ENCODE data around the gene CDCA4. TPM values are rescaled to one million over a fixed set of nuclear protein-coding genes. Genes with fewer than 3 reads are reported as not detected.

Gene CDCA4
- polyA plus RNA-seq, 1 donor, result 12.4 TPM

GRCh38 chr14:104989236-104989950 lies 31.5 kb downstream of the CDCA4 start:
- H3K9me3 ChIP-seq (ENCODE audit: control insufficient read depth, low read depth, low read length), result peaks cover 6% of the 10 kb centered on the region
- no peak for DNase-seq
- H3K27me3 ChIP-seq (ENCODE audit: control insufficient read depth, insufficient read depth, low read length), result no peaks in the 10 kb centered on the region
- no peak overlapping the region for H3K27ac ChIP-seq (ENCODE audit: low read length)
- H3K4me1 ChIP-seq (ENCODE audit: control insufficient read depth, insufficient read depth, low read length), result no peaks in the 10 kb centered on the region
- no peak overlapping the region for H3K4me3 ChIP-seq (ENCODE audit: low read length)
- no CpG with 5 or more reads among the region's 16 CpGs for WGBS (ENCODE audit: insufficient coverage, low lambda C conversion rate)
- H3K36me3 ChIP-seq (ENCODE audit: control insufficient read depth, insufficient read depth, low read length), result peaks cover 23% of the 10 kb centered on the region

- DNase-seq, result no peak
- Histone ChIP-seq H3K4me1 (ENCODE audit: control insufficient read depth, insufficient read depth, low read length) (no peaks in the 10 kb centered on the region), H3K27me3 (ENCODE audit: control insufficient read depth, insufficient read depth, low read length) (no peaks in the 10 kb centered on the region), H3K27ac (ENCODE audit: low read length) (no peak overlapping the region), H3K36me3 (ENCODE audit: control insufficient read depth, insufficient read depth, low read length) (peaks cover 3% of the 10 kb centered on the region), H3K4me3 (ENCODE audit: low read length) (peak overlapping the region; percentile 74), H3K9me3 (ENCODE audit: control insufficient read depth, low read depth, low read length) (peaks cover 3% of the 10 kb centered on the region)
- no CpG with 5 or more reads among the region's 19 CpGs for WGBS (ENCODE audit: insufficient coverage, low lambda C conversion rate)
Observed at GRCh38 chr14:104986487-104987164, 34.3 kb downstream of the CDCA4 start.

GRCh38 chr14:104985675-104986486 lies 35.0 kb downstream of the CDCA4 start, which contains the start of gene CLBA1:
TSS of gene CLBA1 (plus strand) at chr14:104985788. CDS start at chr14:104986432, 644 bp downstream.
- Histone ChIP-seq H3K27ac (ENCODE audit: low read length) (peak within 1 kb of the TSS; percentile 51), H3K9me3 (ENCODE audit: control insufficient read depth, low read depth, low read length) (peaks cover 3% of the 10 kb centered on the region), H3K4me3 (ENCODE audit: low read length) (peak within 1 kb of the TSS; percentile 74), H3K27me3 (ENCODE audit: control insufficient read depth, insufficient read depth, low read length) (no peaks in the 10 kb centered on the region), H3K4me1 (ENCODE audit: control insufficient read depth, insufficient read depth, low read length) (no peaks in the 10 kb centered on the region), H3K36me3 (ENCODE audit: control insufficient read depth, insufficient read depth, low read length) (no peaks in the 10 kb centered on the region)
- WGBS (ENCODE audit: insufficient coverage, low lambda C conversion rate), result no CpG with 5 or more reads among the region's 77 CpGs
- peak; percentile 94 to 95 for DNase-seq

GRCh38 chr14:104984056-104984894 lies 36.6 kb downstream of the CDCA4 start:
- Histone ChIP-seq H3K9me3 (ENCODE audit: control insufficient read depth, low read depth, low read length) (peaks cover 3% of the 10 kb centered on the region), H3K4me1 (ENCODE audit: control insufficient read depth, insufficient read depth, low read length) (no peaks in the 10 kb centered on the region), H3K4me3 (ENCODE audit: low read length) (no peak overlapping the region), H3K36me3 (ENCODE audit: control insufficient read depth, insufficient read depth, low read length) (no peaks in the 10 kb centered on the region), H3K27me3 (ENCODE audit: control insufficient read depth, insufficient read depth, low read length) (no peaks in the 10 kb centered on the region), H3K27ac (ENCODE audit: low read length) (no peak overlapping the region)
- no CpG with 5 or more reads among the region's 15 CpGs for WGBS (ENCODE audit: insufficient coverage, low lambda C conversion rate)
- no peak for DNase-seq

GRCh38 chr14:104983231-104983721 lies 37.6 kb downstream of the CDCA4 start:
- no peak for DNase-seq
- Histone ChIP-seq H3K9me3 (ENCODE audit: control insufficient read depth, low read depth, low read length) (peaks cover 3% of the 10 kb centered on the region), H3K27ac (ENCODE audit: low read length) (no peak overlapping the region), H3K27me3 (ENCODE audit: control insufficient read depth, insufficient read depth, low read length) (no peaks in the 10 kb centered on the region), H3K4me1 (ENCODE audit: control insufficient read depth, insufficient read depth, low read length) (no peaks in the 10 kb centered on the region), H3K36me3 (ENCODE audit: control insufficient read depth, insufficient read depth, low read length) (no peaks in the 10 kb centered on the region), H3K4me3 (ENCODE audit: low read length) (no peak overlapping the region)
- WGBS (ENCODE audit: insufficient coverage, low lambda C conversion rate), result no CpG with 5 or more reads among the region's 12 CpGs

- no peak for DNase-seq
- WGBS (ENCODE audit: insufficient coverage, low lambda C conversion rate), result no CpG with 5 or more reads among the region's 10 CpGs
- H3K27ac ChIP-seq (ENCODE audit: low read length), result no peak overlapping the region
- H3K36me3 ChIP-seq (ENCODE audit: control insufficient read depth, insufficient read depth, low read length), result no peaks in the 10 kb centered on the region
- peaks cover 1% of the 10 kb centered on the region for H3K4me1 ChIP-seq (ENCODE audit: control insufficient read depth, insufficient read depth, low read length)
- H3K27me3 ChIP-seq (ENCODE audit: control insufficient read depth, insufficient read depth, low read length), result peaks cover under 1% of the 10 kb centered on the region
- no peak overlapping the region for H3K4me3 ChIP-seq (ENCODE audit: low read length)
- H3K9me3 ChIP-seq (ENCODE audit: control insufficient read depth, low read depth, low read length), result peaks cover 3% of the 10 kb centered on the region
Observed at GRCh38 chr14:104982548-104983230, 38.2 kb downstream of the CDCA4 start.

GRCh38 chr14:104981699-104982541 lies 39.0 kb downstream of the CDCA4 start:
- H3K4me3 ChIP-seq (ENCODE audit: low read length), result no peak overlapping the region
- peaks cover 3% of the 10 kb centered on the region for H3K9me3 ChIP-seq (ENCODE audit: control insufficient read depth, low read depth, low read length)
- H3K27ac ChIP-seq (ENCODE audit: low read length), result no peak overlapping the region
- H3K27me3 ChIP-seq (ENCODE audit: control insufficient read depth, insufficient read depth, low read length), result peaks cover 8% of the 10 kb centered on the region
- H3K4me1 ChIP-seq (ENCODE audit: control insufficient read depth, insufficient read depth, low read length), result peaks cover 9% of the 10 kb centered on the region
- DNase-seq, result no peak
- no peaks in the 10 kb centered on the region for H3K36me3 ChIP-seq (ENCODE audit: control insufficient read depth, insufficient read depth, low read length)
- no CpG with 5 or more reads among the region's 17 CpGs for WGBS (ENCODE audit: insufficient coverage, low lambda C conversion rate)

GRCh38 chr14:104980611-104981531 lies 40.0 kb downstream of the CDCA4 start:
- no peaks in the 10 kb centered on the region for H3K36me3 ChIP-seq (ENCODE audit: control insufficient read depth, insufficient read depth, low read length)
- peaks cover 20% of the 10 kb centered on the region for H3K4me1 ChIP-seq (ENCODE audit: control insufficient read depth, insufficient read depth, low read length)
- H3K4me3 ChIP-seq (ENCODE audit: low read length), result no peak overlapping the region
- no CpG with 5 or more reads among the region's 22 CpGs for WGBS (ENCODE audit: insufficient coverage, low lambda C conversion rate)
- no peak for DNase-seq
- no peak overlapping the region for H3K27ac ChIP-seq (ENCODE audit: low read length)
- H3K27me3 ChIP-seq (ENCODE audit: control insufficient read depth, insufficient read depth, low read length), result peaks cover 16% of the 10 kb centered on the region
- peaks cover 3% of the 10 kb centered on the region for H3K9me3 ChIP-seq (ENCODE audit: control insufficient read depth, low read depth, low read length)
